HCT116 (cell line): Measurements from ENCODE around the gene SCARB1. TPM values are rescaled to one million over a fixed set of nuclear protein-coding genes. Genes with fewer than 3 reads are reported as not detected.

Experiments
- ATAC-seq: fragments of 200-7000 bp; cut with Tn5 transposase; 2 replicates; pipeline ENCODE4 v1.9.1; 2020; ENCODE audit warnings: mild to moderate bottlenecking, moderate library complexity
- BruUV-seq: library from RNA; stranded (reverse); fragments of 400-500 nt; replicated peaks from 2 replicates; lab custom pipeline; 2021; lab: Mats Ljungman, UMichigan
- CTCF ChIA-PET: fragments of 300-600 bp; sonication (Branson Sonifier 250); formaldehyde crosslinking; loops from one replicate; lab custom pipeline; 2021; ENCODE audit warnings: antibody characterized with exemption; lab: Charles Lee
- POLR2A ChIA-PET: fragments of 300-600, 350-600 bp; sonication (Branson Sonifier 250); formaldehyde crosslinking; loops from one replicate; lab custom pipeline; 2021; ENCODE audit warnings: antibody characterized with exemption; lab: Charles Lee
- RAD21 ChIA-PET, 2 experiments: fragments of 300-600 bp; sonication (Branson Sonifier 250); formaldehyde crosslinking; loops; one replicate each; lab custom pipeline; 2023; ENCODE audit warnings: low total read pairs in 2 of 2; ENCODE audit not compliant: uncharacterized antibody in 2 of 2, unreplicated experiment in 2 of 2, low non-redundant PET in 1 of 2; lab: Charles Lee
- DNase-seq: peaks from one replicate; pipeline ENCODE4 v3.0.0-alpha.2; 2010; ENCODE audit warnings: low read depth, low spot score
- H2AFZ ChIP-seq: fragments of 200-600 bp; shearing (Covaris generic), sonication (generic); 2 replicates; pipeline ENCODE4 v1.6.1; 2017; ENCODE audit warnings: low read depth, mixed run types, mixed read lengths, antibody characterized with exemption, low read length; ENCODE audit not compliant: poor library complexity, severe bottlenecking
- H3K27ac ChIP-seq: 2 replicates; pipeline ENCODE4 v1.5.1; 2012; ENCODE audit warnings: low read depth, low read length
- H3K27me3 ChIP-seq: fragments of 200-600 bp; sonication (generic); 2 replicates; pipeline ENCODE4 v1.6.1; 2016; ENCODE audit warnings: mixed run types, low read length, mixed read lengths; ENCODE audit not compliant: insufficient read depth
- H3K36me3 ChIP-seq, 2 experiments: fragments of 200-500 bp in 1 of 2; fragments of 200-600 bp in 1 of 2; sonication (Bioruptor generic) in 1 of 2; sonication (generic) in 1 of 2; 2 replicates each; pipeline versions ENCODE4 v1.5.1 to v1.6.1; 2014 to 2016; ENCODE audit warnings: low read length in 2 of 2, inconsistent platforms in 1 of 2, mixed read lengths in 1 of 2, mixed run types in 1 of 2; ENCODE audit not compliant: insufficient read depth in 2 of 2, control insufficient read depth in 1 of 2
- H3K4me1 ChIP-seq, 2 experiments: fragments of 200-600 bp in 1 of 2; sonication (generic) in 1 of 2; 2 replicates each; pipeline versions ENCODE4 v1.5.1 to v1.6.1; 2012 to 2017; ENCODE audit warnings: low read length in 2 of 2, inconsistent platforms in 1 of 2, mild to moderate bottlenecking in 1 of 2, mixed read lengths in 1 of 2, mixed run types in 1 of 2, moderate library complexity in 1 of 2; ENCODE audit not compliant: insufficient read depth in 2 of 2, control insufficient read depth in 1 of 2
- H3K4me2 ChIP-seq: fragments of 200-600 bp; sonication (generic); 2 replicates; pipeline ENCODE4 v1.6.1; 2017; ENCODE audit warnings: mixed run types, low read length, mixed read lengths
- H3K4me3 ChIP-seq, 2 experiments: fragments of 200-600 bp in 1 of 2; sonication (generic) in 1 of 2; replicated peaks in 1 of 2; 2 replicates each; pipeline ENCODE4 v1.5.1; 2011 to 2016; ENCODE audit warnings: low read length in 2 of 2, control low read depth in 1 of 2, low read depth in 1 of 2, mild to moderate bottlenecking in 1 of 2, mixed read lengths in 1 of 2, mixed run types in 1 of 2
- H3K79me2 ChIP-seq: fragments of 200-600 bp; sonication (generic); 2 replicates; pipeline ENCODE4 v1.6.1; 2017; ENCODE audit warnings: mild to moderate bottlenecking, mixed run types, low read length, moderate library complexity, mixed read lengths; ENCODE audit not compliant: insufficient read depth
- H3K9ac ChIP-seq: fragments of 200-600 bp; sonication (generic); 2 replicates; pipeline ENCODE4 v1.6.1; 2016; ENCODE audit warnings: low read length, mixed read lengths
- H3K9me2 ChIP-seq: fragments of 200-600 bp; sonication (generic), shearing (Covaris generic); 2 replicates; pipeline ENCODE4 v1.6.1; 2017; ENCODE audit warnings: mixed run types, mild to moderate bottlenecking, moderate library complexity; ENCODE audit not compliant: insufficient read depth
- H3K9me3 ChIP-seq, 2 experiments: fragments of 200-500 bp in 1 of 2; fragments of 200-600 bp in 1 of 2; sonication (Bioruptor generic) in 1 of 2; sonication (generic) in 1 of 2; 2 replicates each; pipeline ENCODE4 v1.6.1; 2014 to 2017; ENCODE audit warnings: low read length in 2 of 2, mixed read lengths in 2 of 2, inconsistent platforms in 1 of 2, low read depth in 1 of 2, mild to moderate bottlenecking in 1 of 2, mixed run types in 1 of 2, moderate library complexity in 1 of 2; ENCODE audit not compliant: control insufficient read depth in 1 of 2, insufficient read depth in 1 of 2
- H4K20me1 ChIP-seq: fragments of 200-600 bp; sonication (generic), shearing (Covaris generic); 2 replicates; pipeline ENCODE4 v1.6.1; 2017; ENCODE audit warnings: mixed run types, mild to moderate bottlenecking, moderate library complexity; ENCODE audit not compliant: insufficient read depth
- ATF3 ChIP-seq: IDR thresholded peaks from 2 replicates; pipeline ENCODE4 v1.6.1; 2012
- ELF1 ChIP-seq: IDR thresholded peaks from 2 replicates; pipeline ENCODE4 v1.6.1; 2012; ENCODE audit warnings: low read depth, borderline replicate concordance
- EZH2 ChIP-seq: fragments of 200-600 bp; sonication (generic); IDR thresholded peaks from 2 replicates; pipeline ENCODE4 v1.6.1; 2017; ENCODE audit warnings: antibody characterized with exemption, mixed run types
- JUND ChIP-seq: IDR thresholded peaks from 2 replicates; pipeline ENCODE4 v1.6.1; 2012
- RAD21 ChIP-seq: IDR thresholded peaks from 2 replicates; pipeline ENCODE4 v1.6.1; 2012; ENCODE audit warnings: low read depth, mild to moderate bottlenecking
- SP1 ChIP-seq: IDR thresholded peaks from 2 replicates; pipeline ENCODE4 v1.6.1; 2012; ENCODE audit warnings: low read depth
- SRF ChIP-seq: IDR thresholded peaks from 2 replicates; pipeline ENCODE4 v1.6.1; 2012; ENCODE audit warnings: low read depth
- ZFX ChIP-seq: fragments of 450-650 bp; IDR thresholded peaks from 2 replicates; pipeline ENCODE4 v1.6.1; 2017
- ZNF274 ChIP-seq: fragments of 200-500 bp; sonication (Bioruptor generic); IDR thresholded peaks from 2 replicates; pipeline ENCODE4 v1.6.1; 2014; ENCODE audit warnings: mild to moderate bottlenecking, low read depth, low read length, inconsistent platforms
- intact Hi-C: fragments of 100-400 bp; cut with micrococcal nuclease; formaldehyde crosslinking; loops from 2 replicates; pipeline ENCODE4 v1.10.0; 2022
- total RNA-seq: library from RNA; stranded (reverse); gene quantifications from one replicate; pipeline ENCODE4 v1.2.1, GENCODE V29; 2021; ENCODE audit not compliant: unreplicated experiment
- TF ChIP-seq, protein P1 (sequence below), 3 experiments: fragments of 200-600 bp in 1 of 3; sonication (generic) in 1 of 3; IDR thresholded peaks in 2 of 3; conservative IDR thresholded peaks in 1 of 3; 2 replicates each; pipeline ENCODE4 v1.5.1; 2012 to 2017; ENCODE audit warnings: low read depth in 2 of 3, low read length in 2 of 3, antibody characterized with exemption in 1 of 3, borderline replicate concordance in 1 of 3, control low read depth in 1 of 3, mild to moderate bottlenecking in 1 of 3, mixed read lengths in 1 of 3, mixed run types in 1 of 3, moderate library complexity in 1 of 3; ENCODE audit not compliant: insufficient read depth in 1 of 3
- TF ChIP-seq, protein P2 (sequence below): IDR thresholded peaks from 2 replicates; pipeline ENCODE4 v1.6.1; 2012

The SCARB1 gene
- total RNA-seq, 1 experiment from 2014 or later, result 95.5 TPM

DNA sequence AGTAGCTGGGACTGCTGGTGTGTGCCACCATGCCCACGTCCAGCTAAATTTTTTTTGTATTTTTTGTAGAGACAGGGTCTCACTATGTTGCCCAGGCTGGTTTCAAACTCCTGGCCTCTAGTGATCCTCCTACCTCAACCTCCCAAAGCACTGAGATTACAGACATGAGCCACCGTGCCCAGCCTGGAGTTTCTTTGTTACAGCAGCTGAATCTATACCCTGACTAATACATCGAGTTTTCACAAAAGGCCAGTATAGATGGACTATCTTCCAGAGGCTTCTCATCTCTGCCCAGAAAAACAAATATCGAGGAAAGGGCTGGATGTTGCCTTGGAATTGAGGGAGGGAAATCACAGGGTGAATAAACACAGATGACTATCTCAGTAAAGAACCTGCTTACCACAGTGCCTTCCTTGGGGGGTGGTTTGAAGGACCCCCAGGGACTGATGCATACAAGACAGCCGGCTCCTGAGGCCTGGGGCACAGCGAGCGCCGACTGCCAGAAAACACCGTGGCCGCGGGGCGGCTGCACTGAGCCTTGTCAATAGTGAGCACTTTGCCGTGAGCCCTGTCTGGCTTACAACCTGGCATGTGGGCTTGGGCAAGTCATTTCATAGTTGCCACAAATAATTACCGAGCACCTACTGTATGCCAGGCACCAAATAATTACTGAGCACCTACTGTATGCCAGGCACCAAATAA is 111.9 kb downstream of the SCARB1 start (continued):
- no peak for TF ChIP-seq ZNF274
- TF ChIP-seq ZFX, result no peak
- no peak for TF ChIP-seq SRF
- TF ChIP-seq, protein P1, sequence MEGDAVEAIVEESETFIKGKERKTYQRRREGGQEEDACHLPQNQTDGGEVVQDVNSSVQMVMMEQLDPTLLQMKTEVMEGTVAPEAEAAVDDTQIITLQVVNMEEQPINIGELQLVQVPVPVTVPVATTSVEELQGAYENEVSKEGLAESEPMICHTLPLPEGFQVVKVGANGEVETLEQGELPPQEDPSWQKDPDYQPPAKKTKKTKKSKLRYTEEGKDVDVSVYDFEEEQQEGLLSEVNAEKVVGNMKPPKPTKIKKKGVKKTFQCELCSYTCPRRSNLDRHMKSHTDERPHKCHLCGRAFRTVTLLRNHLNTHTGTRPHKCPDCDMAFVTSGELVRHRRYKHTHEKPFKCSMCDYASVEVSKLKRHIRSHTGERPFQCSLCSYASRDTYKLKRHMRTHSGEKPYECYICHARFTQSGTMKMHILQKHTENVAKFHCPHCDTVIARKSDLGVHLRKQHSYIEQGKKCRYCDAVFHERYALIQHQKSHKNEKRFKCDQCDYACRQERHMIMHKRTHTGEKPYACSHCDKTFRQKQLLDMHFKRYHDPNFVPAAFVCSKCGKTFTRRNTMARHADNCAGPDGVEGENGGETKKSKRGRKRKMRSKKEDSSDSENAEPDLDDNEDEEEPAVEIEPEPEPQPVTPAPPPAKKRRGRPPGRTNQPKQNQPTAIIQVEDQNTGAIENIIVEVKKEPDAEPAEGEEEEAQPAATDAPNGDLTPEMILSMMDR (IDR thresholded peaks at IDR 0.05 in 2 of 3, conservative IDR thresholded peaks at IDR 0.05 in 1 of 3; ENCODE audit: borderline replicate concordance in 1 of 3, insufficient read depth in 1 of 3, low read depth in 2 of 3, low read length in 2 of 3), result no peak
- no peak for TF ChIP-seq SP1
- TF ChIP-seq, protein P2, sequence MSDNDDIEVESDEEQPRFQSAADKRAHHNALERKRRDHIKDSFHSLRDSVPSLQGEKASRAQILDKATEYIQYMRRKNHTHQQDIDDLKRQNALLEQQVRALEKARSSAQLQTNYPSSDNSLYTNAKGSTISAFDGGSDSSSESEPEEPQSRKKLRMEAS, result no peak
- no peak for TF ChIP-seq EZH2
- TF ChIP-seq ELF1, result no peak

DNA sequence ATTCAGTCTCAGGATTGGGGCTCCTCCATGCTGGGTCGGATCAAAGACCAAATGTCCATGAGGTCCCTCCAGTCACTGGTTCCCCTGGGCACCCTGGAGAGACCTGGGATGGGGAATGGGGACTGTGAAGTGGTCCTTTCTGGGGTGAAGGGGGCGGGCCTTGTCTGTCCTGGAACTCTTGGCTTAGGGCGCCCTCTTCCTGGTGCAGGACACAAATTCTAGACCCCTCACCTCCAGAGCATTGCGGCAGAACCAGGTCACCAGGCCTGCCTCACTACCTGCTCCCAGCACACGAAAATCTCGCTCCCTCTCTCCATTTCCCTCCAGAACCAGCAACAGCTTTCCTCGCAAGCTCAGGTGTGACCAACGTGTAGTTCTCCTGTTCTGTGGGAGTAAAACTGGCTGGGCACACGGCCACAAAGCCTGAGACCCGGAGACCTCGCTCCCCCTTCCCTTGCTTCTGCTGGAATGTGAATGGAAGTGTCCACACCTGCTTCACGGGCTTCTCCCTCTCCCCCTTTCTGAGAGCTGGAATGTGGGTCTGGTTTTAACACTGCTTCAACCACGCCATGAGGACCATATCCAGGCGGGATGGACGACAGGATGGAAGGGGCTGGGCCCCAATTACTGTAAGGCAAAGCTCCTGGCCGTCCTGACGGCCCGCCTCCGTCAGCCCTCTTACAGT is 112.7 kb downstream of the SCARB1 start:
- ChIA-PET CTCF (no interaction called here), RAD21 (no interaction called here)
- ATAC-seq (peak; percentile 38; the same call in 1 of the 2 replicates), DNase-seq (no peak)
- no peak overlapping the region for H3K4me2 ChIP-seq
- intact Hi-C loops, result no loop called here
- H3K79me2 ChIP-seq, result no peaks in the 10 kb centered on the region
- H3K27ac ChIP-seq, result no peak overlapping the region
- no peak overlapping the region for H3K4me3 ChIP-seq
- no peak overlapping the region for H3K9ac ChIP-seq
- no peak overlapping the region for H2AFZ ChIP-seq
- no peaks in the 10 kb centered on the region for H3K9me2 ChIP-seq
- H3K9me3 ChIP-seq, result peaks cover 0 to 13% of the 10 kb centered on the region in 2 experiments; a peak in 1 of 4 replicates
- BruUV-seq, result no TSS peak
- no peak for TF ChIP-seq JUND
- TF ChIP-seq ZNF274, result no peak
- TF ChIP-seq RAD21, result peak; percentile 84
- TF ChIP-seq, protein P1 (IDR thresholded peaks at IDR 0.05 in 2 of 3, conservative IDR thresholded peaks at IDR 0.05 in 1 of 3; ENCODE audit: borderline replicate concordance in 1 of 3, insufficient read depth in 1 of 3, low read depth in 2 of 3, low read length in 2 of 3), result peak; percentile 17 to 57 (median 39); a peak in 4 of 6 replicates
- no peak for TF ChIP-seq ATF3
- TF ChIP-seq, all 23 proteins: peak for 2
- H3K36me3 ChIP-seq, result no peaks in the 10 kb centered on the region
- H3K4me1 ChIP-seq, result peaks cover 19 to 21% of the 10 kb centered on the region in 2 experiments
- H3K27me3 ChIP-seq, result no peaks in the 10 kb centered on the region
- POLR2A ChIA-PET, result no interaction called here
- no peaks in the 10 kb centered on the region for H4K20me1 ChIP-seq
